T-helper 1 cell treated with Interleukin-12 subunit alpha and Interleukin-12 subunit beta and Interleukin-4 antibody, amounts not matched to agents 30 μg/mL and 1 μg/mL, for 36 hours (primary cell): ENCODE data around the gene GLUL.
"Not testable (repeated sequence)": the region's sequence is repeated elsewhere in the genome, so short reads cannot be mapped to it uniquely, and the experiment has no call there.

ENCODE experiments used
- H3K27ac Mint-ChIP-seq: one replicate; pipeline ENCODE4 v1.8.0; 2021; ENCODE audit warnings: mild to moderate bottlenecking, mixed read lengths
- H3K27me3 Mint-ChIP-seq: one replicate; pipeline ENCODE4 v1.8.0; 2021; ENCODE audit warnings: low read depth, mixed read lengths
- H3K36me3 Mint-ChIP-seq: one replicate; pipeline ENCODE4 v1.8.0; 2021; ENCODE audit warnings: low read depth, mixed read lengths
- H3K4me1 Mint-ChIP-seq: one replicate; pipeline ENCODE4 v1.8.0; 2021; ENCODE audit warnings: low read depth, mixed read lengths
- H3K4me3 Mint-ChIP-seq: one replicate; pipeline ENCODE4 v1.8.0; 2021; ENCODE audit warnings: mild to moderate bottlenecking, moderate library complexity, mixed read lengths
- H3K9me3 Mint-ChIP-seq: one replicate; pipeline ENCODE4 v1.8.0; 2021; ENCODE audit warnings: mixed read lengths

Gene GLUL

GRCh38 chr1:182385885-182386853 is 5.4 kb downstream of the GLUL start:
- H3K4me1 Mint-ChIP-seq, result peaks cover 36% of the 10 kb centered on the region
- no peak overlapping the region for H3K27ac Mint-ChIP-seq
- H3K4me3 Mint-ChIP-seq, result no peak overlapping the region
- peaks cover 81% of the 10 kb centered on the region for H3K36me3 Mint-ChIP-seq
- H3K27me3 Mint-ChIP-seq, result no peaks in the 10 kb centered on the region
- no peaks in the 10 kb centered on the region for H3K9me3 Mint-ChIP-seq

GRCh38 chr1:182384387-182384960 is 7.1 kb downstream of the GLUL start:
- H3K4me3 Mint-ChIP-seq, result no peak overlapping the region
- peaks cover 71% of the 10 kb centered on the region for H3K36me3 Mint-ChIP-seq
- no peaks in the 10 kb centered on the region for H3K27me3 Mint-ChIP-seq
- no peak overlapping the region for H3K27ac Mint-ChIP-seq
- no peaks in the 10 kb centered on the region for H3K9me3 Mint-ChIP-seq
- peaks cover 26% of the 10 kb centered on the region for H3K4me1 Mint-ChIP-seq

- Mint-ChIP-seq H3K27me3 (no peaks in the 10 kb centered on the region), H3K36me3 (peaks cover 66% of the 10 kb centered on the region), H3K9me3 (no peaks in the 10 kb centered on the region), H3K4me3 (no peak overlapping the region), H3K4me1 (peaks cover 22% of the 10 kb centered on the region), H3K27ac (no peak overlapping the region)
These were observed 7.7 kb downstream of the GLUL start for GRCh38 chr1:182383934-182384333.

GRCh38 chr1:182383037-182383661 is 8.4 kb downstream of the GLUL start:
- no peak overlapping the region for H3K4me3 Mint-ChIP-seq
- peaks cover 58% of the 10 kb centered on the region for H3K36me3 Mint-ChIP-seq
- H3K9me3 Mint-ChIP-seq, result no peaks in the 10 kb centered on the region
- H3K4me1 Mint-ChIP-seq, result peaks cover 14% of the 10 kb centered on the region
- no peak overlapping the region for H3K27ac Mint-ChIP-seq
- H3K27me3 Mint-ChIP-seq, result no peaks in the 10 kb centered on the region

- H3K27me3 Mint-ChIP-seq, result no peaks in the 10 kb centered on the region
- no peak overlapping the region for H3K27ac Mint-ChIP-seq
These were observed 9.4 kb downstream of the GLUL start for GRCh38 chr1:182381962-182382819.

GRCh38 chr1:182380199-182380598 is 11.4 kb downstream of the GLUL start:
- H3K27me3 Mint-ChIP-seq, result no peaks in the 10 kb centered on the region
- H3K4me1 Mint-ChIP-seq, result peaks cover under 1% of the 10 kb centered on the region
- no peaks in the 10 kb centered on the region for H3K9me3 Mint-ChIP-seq
- no peak overlapping the region for H3K27ac Mint-ChIP-seq
- no peak overlapping the region for H3K4me3 Mint-ChIP-seq
- H3K36me3 Mint-ChIP-seq, result peaks cover 29% of the 10 kb centered on the region

More at GRCh38 chr1:182381962-182382819, 9.4 kb downstream of the GLUL start:
- no peaks in the 10 kb centered on the region for H3K9me3 Mint-ChIP-seq
- H3K36me3 Mint-ChIP-seq, result peaks cover 49% of the 10 kb centered on the region
- no peak overlapping the region for H3K4me3 Mint-ChIP-seq
- peaks cover 7% of the 10 kb centered on the region for H3K4me1 Mint-ChIP-seq

- H3K4me1 Mint-ChIP-seq, H3K9me3 Mint-ChIP-seq, H3K27me3 Mint-ChIP-seq, H3K27ac Mint-ChIP-seq, H3K4me3 Mint-ChIP-seq: not testable (repeated sequence)
- peaks cover 26% of the 10 kb centered on the region for H3K36me3 Mint-ChIP-seq
These were observed 11.8 kb downstream of the GLUL start for GRCh38 chr1:182379781-182380180.

GRCh38 chr1:182376936-182377574 is 14.5 kb downstream of the GLUL start:
- no peak overlapping the region for H3K4me3 Mint-ChIP-seq
- H3K27me3 Mint-ChIP-seq, result peaks cover 10% of the 10 kb centered on the region
- H3K27ac Mint-ChIP-seq, result no peak overlapping the region
- H3K4me1 Mint-ChIP-seq, result no peaks in the 10 kb centered on the region
- H3K36me3 Mint-ChIP-seq, result peaks cover 4% of the 10 kb centered on the region
- no peaks in the 10 kb centered on the region for H3K9me3 Mint-ChIP-seq

- Mint-ChIP-seq H3K4me3 (no peak overlapping the region), H3K27ac (no peak overlapping the region), H3K27me3 (peaks cover 10% of the 10 kb centered on the region), H3K36me3 (no peaks in the 10 kb centered on the region), H3K4me1 (no peaks in the 10 kb centered on the region), H3K9me3 (no peaks in the 10 kb centered on the region)
These were observed 17.3 kb downstream of the GLUL start for GRCh38 chr1:182374101-182374834.

- no peaks in the 10 kb centered on the region for H3K9me3 Mint-ChIP-seq
- H3K36me3 Mint-ChIP-seq, result no peaks in the 10 kb centered on the region
These were observed 21.1 kb downstream of the GLUL start for GRCh38 chr1:182370532-182370931.

GRCh38 chr1:182368903-182369302 is 22.7 kb downstream of the GLUL start:
- no peak overlapping the region for H3K4me3 Mint-ChIP-seq
- H3K36me3 Mint-ChIP-seq, result no peaks in the 10 kb centered on the region
- H3K27me3 Mint-ChIP-seq, result peaks cover 26% of the 10 kb centered on the region
- no peaks in the 10 kb centered on the region for H3K9me3 Mint-ChIP-seq
- no peak overlapping the region for H3K27ac Mint-ChIP-seq
- no peaks in the 10 kb centered on the region for H3K4me1 Mint-ChIP-seq

More at GRCh38 chr1:182370532-182370931, 21.1 kb downstream of the GLUL start:
- H3K4me1 Mint-ChIP-seq, result no peaks in the 10 kb centered on the region
- H3K4me3 Mint-ChIP-seq, result no peak overlapping the region
- peaks cover 21% of the 10 kb centered on the region for H3K27me3 Mint-ChIP-seq
- H3K27ac Mint-ChIP-seq, result no peak overlapping the region

- no peak overlapping the region for H3K4me3 Mint-ChIP-seq
- H3K4me1 Mint-ChIP-seq, result no peaks in the 10 kb centered on the region
- peaks cover 25% of the 10 kb centered on the region for H3K27me3 Mint-ChIP-seq
- no peak overlapping the region for H3K27ac Mint-ChIP-seq
- no peaks in the 10 kb centered on the region for H3K9me3 Mint-ChIP-seq
- H3K36me3 Mint-ChIP-seq, result no peaks in the 10 kb centered on the region
These were observed 23.2 kb downstream of the GLUL start for GRCh38 chr1:182368358-182368757.

- peaks cover 21% of the 10 kb centered on the region for H3K27me3 Mint-ChIP-seq
- H3K4me1 Mint-ChIP-seq, result no peaks in the 10 kb centered on the region
- H3K36me3 Mint-ChIP-seq, result no peaks in the 10 kb centered on the region
- H3K9me3 Mint-ChIP-seq, result no peaks in the 10 kb centered on the region
- no peak overlapping the region for H3K27ac Mint-ChIP-seq
- H3K4me3 Mint-ChIP-seq, result no peak overlapping the region
These were observed 23.7 kb downstream of the GLUL start for GRCh38 chr1:182367926-182368325.
